ENCODE results near the gene TPT1.

The TPT1 gene

GRCh38 chr13:45320876-45321629 is 19.9 kb downstream of the TPT1 start:
- Histone ChIP-seq H3K27me3 (ENCODE audit: control insufficient read depth in 1 of 2, insufficient read depth in 1 of 2, low read length in 2 of 2) (no peaks in the 10 kb centered on the region), H3K9ac (ENCODE audit: low read length) (no peak overlapping the region), H2AFZ (ENCODE audit: low read depth, low read length) (no peak overlapping the region), H2BK120ac (ENCODE audit: low read depth, low read length) (no peak overlapping the region), H3K9me3 (ENCODE audit: control insufficient read depth, low read length) (no peaks in the 10 kb centered on the region), H3K18ac (ENCODE audit: low read depth in 1 of 2, low read length in 2 of 2) (no peak overlapping the region), H3K4me3 (ENCODE audit: insufficient read depth in 1 of 2, low read depth in 1 of 2, low read length in 2 of 2) (no peak overlapping the region), H2BK15ac (ENCODE audit: low read depth, poor library complexity, severe bottlenecking) (no peak overlapping the region), H3K36me3 (ENCODE audit: control insufficient read depth in 1 of 2, insufficient read depth in 2 of 2, low read depth in 1 of 2, low read length in 2 of 2) (no peaks in the 10 kb centered on the region), H4K8ac (ENCODE audit: low read length) (no peak overlapping the region), H3K4me1 (ENCODE audit: control insufficient read depth, insufficient read depth, low read depth, low read length) (peaks cover 11% of the 10 kb centered on the region), H4K91ac (ENCODE audit: low read length) (no peak overlapping the region), H3K79me1 (replicated peaks; ENCODE audit: low read length, poor library complexity, severe bottlenecking) (no peaks in the 10 kb centered on the region), H3K14ac (ENCODE audit: low read length in 2 of 2) (no peak overlapping the region), H3K4me2 (ENCODE audit: low read length, poor library complexity, severe bottlenecking) (no peak overlapping the region), H2BK5ac (ENCODE audit: low read depth, low read length, poor library complexity, severe bottlenecking) (no peak overlapping the region), H2AK5ac (ENCODE audit: low read length, severe bottlenecking) (peak overlapping the region; percentile 7), H3K23ac (ENCODE audit: low read length in 2 of 2) (no peak overlapping the region), H3K27ac (ENCODE audit: low read length, poor library complexity, severe bottlenecking) (no peak overlapping the region), H2BK12ac (ENCODE audit: low read length in 2 of 2) (no peak overlapping the region), H3K4ac (ENCODE audit: low read depth in 1 of 2, low read length in 2 of 2) (no peak overlapping the region)
- DNase-seq: no peak
- WGBS: 81% methylated on average over 3 of the region's 4 CpGs

GRCh38 chr13:45316996-45317395 is 24.0 kb downstream of the TPT1 start:
- H3K36me3 ChIP-seq (ENCODE audit: control insufficient read depth in 1 of 2, insufficient read depth in 2 of 2, low read depth in 1 of 2, low read length in 2 of 2): no peaks in the 10 kb centered on the region
- no peak overlapping the region for H3K14ac ChIP-seq (ENCODE audit: low read length in 2 of 2)
- peak overlapping the region; percentile 88 for H3K27ac ChIP-seq (ENCODE audit: low read length, poor library complexity, severe bottlenecking)
- H3K4me1 ChIP-seq (ENCODE audit: control insufficient read depth, insufficient read depth, low read depth, low read length): peaks cover 13% of the 10 kb centered on the region
- H4K91ac ChIP-seq (ENCODE audit: low read length): no peak overlapping the region
- H3K4ac ChIP-seq (ENCODE audit: low read depth in 1 of 2, low read length in 2 of 2): no peak overlapping the region
- H2AK5ac ChIP-seq (ENCODE audit: low read length, severe bottlenecking): peak overlapping the region; percentile 12
- no peak overlapping the region for H3K18ac ChIP-seq (ENCODE audit: low read depth in 1 of 2, low read length in 2 of 2)
- DNase-seq: no peak
- no peak overlapping the region for H2BK12ac ChIP-seq (ENCODE audit: low read length in 2 of 2)
- no peaks in the 10 kb centered on the region for H3K27me3 ChIP-seq (ENCODE audit: control insufficient read depth in 1 of 2, insufficient read depth in 1 of 2, low read length in 2 of 2)
- no peak overlapping the region for H2BK5ac ChIP-seq (ENCODE audit: low read depth, low read length, poor library complexity, severe bottlenecking)
- no peak overlapping the region for H4K8ac ChIP-seq (ENCODE audit: low read length)
- WGBS: 84% methylated on average over 4 of the region's 5 CpGs
- H3K79me1 ChIP-seq (replicated peaks; ENCODE audit: low read length, poor library complexity, severe bottlenecking): no peaks in the 10 kb centered on the region
- H2AFZ ChIP-seq (ENCODE audit: low read depth, low read length): no peak overlapping the region
- no peak overlapping the region for H3K23ac ChIP-seq (ENCODE audit: low read length in 2 of 2)
- no peak overlapping the region for H2BK15ac ChIP-seq (ENCODE audit: low read depth, poor library complexity, severe bottlenecking)
- H3K4me3 ChIP-seq (ENCODE audit: insufficient read depth in 1 of 2, low read depth in 1 of 2, low read length in 2 of 2): no peak overlapping the region
- H2BK120ac ChIP-seq (ENCODE audit: low read depth, low read length): no peak overlapping the region
- no peak overlapping the region for H3K4me2 ChIP-seq (ENCODE audit: low read length, poor library complexity, severe bottlenecking)
- H3K9ac ChIP-seq (ENCODE audit: low read length): no peak overlapping the region
- no peaks in the 10 kb centered on the region for H3K9me3 ChIP-seq (ENCODE audit: control insufficient read depth, low read length)

GRCh38 chr13:45316338-45316737 is 24.6 kb downstream of the TPT1 start:
- peak overlapping the region; percentile 88 for H3K27ac ChIP-seq (ENCODE audit: low read length, poor library complexity, severe bottlenecking)

GRCh38 chr13:45315520-45316167 is 25.3 kb downstream of the TPT1 start:
- H3K18ac ChIP-seq (ENCODE audit: low read depth in 1 of 2, low read length in 2 of 2): no peak overlapping the region
- no peak overlapping the region for H3K23ac ChIP-seq (ENCODE audit: low read length in 2 of 2)
- no peak overlapping the region for H4K8ac ChIP-seq (ENCODE audit: low read length)
- no peaks in the 10 kb centered on the region for H3K9me3 ChIP-seq (ENCODE audit: control insufficient read depth, low read length)
- peak overlapping the region; percentile 57 for H2BK5ac ChIP-seq (ENCODE audit: low read depth, low read length, poor library complexity, severe bottlenecking)
- no peak overlapping the region for H3K9ac ChIP-seq (ENCODE audit: low read length)
- no peak overlapping the region for H2BK15ac ChIP-seq (ENCODE audit: low read depth, poor library complexity, severe bottlenecking)
- peak overlapping the region; percentile 8 for H2AK5ac ChIP-seq (ENCODE audit: low read length, severe bottlenecking)
- H3K27me3 ChIP-seq (ENCODE audit: control insufficient read depth in 1 of 2, insufficient read depth in 1 of 2, low read length in 2 of 2): peaks cover 0 to 3% of the 10 kb centered on the region in 2 experiments
- no peak overlapping the region for H3K4ac ChIP-seq (ENCODE audit: low read depth in 1 of 2, low read length in 2 of 2)
- DNase-seq: no peak
- no peak overlapping the region for H3K14ac ChIP-seq (ENCODE audit: low read length in 2 of 2)
- H4K91ac ChIP-seq (ENCODE audit: low read length): no peak overlapping the region
- H2AFZ ChIP-seq (ENCODE audit: low read depth, low read length): no peak overlapping the region
- H3K79me1 ChIP-seq (replicated peaks; ENCODE audit: low read length, poor library complexity, severe bottlenecking): no peaks in the 10 kb centered on the region
- peaks cover 17% of the 10 kb centered on the region for H3K4me1 ChIP-seq (ENCODE audit: control insufficient read depth, insufficient read depth, low read depth, low read length)
- H3K27ac ChIP-seq (ENCODE audit: low read length, poor library complexity, severe bottlenecking): peak overlapping the region; percentile 88
- H3K36me3 ChIP-seq (ENCODE audit: control insufficient read depth in 1 of 2, insufficient read depth in 2 of 2, low read depth in 1 of 2, low read length in 2 of 2): no peaks in the 10 kb centered on the region
- H3K4me2 ChIP-seq (ENCODE audit: low read length, poor library complexity, severe bottlenecking): no peak overlapping the region
- H2BK12ac ChIP-seq (ENCODE audit: low read length in 2 of 2): no peak overlapping the region
- H2BK120ac ChIP-seq (ENCODE audit: low read depth, low read length): no peak overlapping the region
- no peak overlapping the region for H3K4me3 ChIP-seq (ENCODE audit: insufficient read depth in 1 of 2, low read depth in 1 of 2, low read length in 2 of 2)
- WGBS: 95% methylated on average over 10 of the region's 11 CpGs

More at GRCh38 chr13:45316338-45316737, 24.6 kb downstream of the TPT1 start:
- H3K18ac ChIP-seq (ENCODE audit: low read depth in 1 of 2, low read length in 2 of 2): no peak overlapping the region
- WGBS: 84% methylated on average over 2 of the region's 6 CpGs
- H2BK5ac ChIP-seq (ENCODE audit: low read depth, low read length, poor library complexity, severe bottlenecking): peak overlapping the region; percentile 57
- no peaks in the 10 kb centered on the region for H3K9me3 ChIP-seq (ENCODE audit: control insufficient read depth, low read length)
- no peak overlapping the region for H3K4ac ChIP-seq (ENCODE audit: low read depth in 1 of 2, low read length in 2 of 2)
- no peak overlapping the region for H3K9ac ChIP-seq (ENCODE audit: low read length)
- peak overlapping the region; percentile 7 for H4K8ac ChIP-seq (ENCODE audit: low read length)
- H2AFZ ChIP-seq (ENCODE audit: low read depth, low read length): no peak overlapping the region
- H4K91ac ChIP-seq (ENCODE audit: low read length): no peak overlapping the region
- H2AK5ac ChIP-seq (ENCODE audit: low read length, severe bottlenecking): no peak overlapping the region
- H3K27me3 ChIP-seq (ENCODE audit: control insufficient read depth in 1 of 2, insufficient read depth in 1 of 2, low read length in 2 of 2): no peaks in the 10 kb centered on the region
- no peak overlapping the region for H2BK120ac ChIP-seq (ENCODE audit: low read depth, low read length)
- peak overlapping the region; percentile 64 for H3K4me2 ChIP-seq (ENCODE audit: low read length, poor library complexity, severe bottlenecking)
- no peak overlapping the region for H3K4me3 ChIP-seq (ENCODE audit: insufficient read depth in 1 of 2, low read depth in 1 of 2, low read length in 2 of 2)
- H3K23ac ChIP-seq (ENCODE audit: low read length in 2 of 2): no peak overlapping the region
- peaks cover 16% of the 10 kb centered on the region for H3K4me1 ChIP-seq (ENCODE audit: control insufficient read depth, insufficient read depth, low read depth, low read length)
- H3K36me3 ChIP-seq (ENCODE audit: control insufficient read depth in 1 of 2, insufficient read depth in 2 of 2, low read depth in 1 of 2, low read length in 2 of 2): no peaks in the 10 kb centered on the region
- H3K14ac ChIP-seq (ENCODE audit: low read length in 2 of 2): no peak overlapping the region
- no peak overlapping the region for H2BK12ac ChIP-seq (ENCODE audit: low read length in 2 of 2)
- no peaks in the 10 kb centered on the region for H3K79me1 ChIP-seq (replicated peaks; ENCODE audit: low read length, poor library complexity, severe bottlenecking)
- no peak overlapping the region for H2BK15ac ChIP-seq (ENCODE audit: low read depth, poor library complexity, severe bottlenecking)
- DNase-seq: no peak
